Neural cell (in vitro differentiated cells): ENCODE measurements around the gene LDLRAD3.
"Not testable (repeated sequence)": the region's sequence is repeated elsewhere in the genome, so short reads cannot be mapped to it uniquely, and the experiment has no call there.

ENCODE experiments used
- CTCF ChIP-seq: fragments of 450-650 bp; IDR thresholded peaks from 2 replicates; pipeline ENCODE4 v1.5.1; 2014; ENCODE audit warnings: antibody characterized with exemption, mild to moderate bottlenecking, moderate library complexity; ENCODE audit not compliant: poor library complexity, severe bottlenecking
- EP300 ChIP-seq: fragments of 450-650 bp; conservative IDR thresholded peaks from 2 replicates; pipeline ENCODE4 v1.6.1; 2014; ENCODE audit warnings: antibody characterized with exemption, mild to moderate bottlenecking, moderate library complexity; ENCODE audit not compliant: poor library complexity, severe bottlenecking
- EZH2 ChIP-seq: fragments of 200-600, 300-800 bp; shearing (Covaris generic), sonication (generic); IDR thresholded peaks from 2 replicates; pipeline ENCODE4 v1.6.1; 2014; ENCODE audit warnings: antibody characterized with exemption, low read length, borderline replicate concordance, mild to moderate bottlenecking; ENCODE audit not compliant: insufficient read depth, poor library complexity, severe bottlenecking
- RAD21 ChIP-seq: fragments of 450-650 bp; conservative IDR thresholded peaks from 2 replicates; pipeline ENCODE4 v1.6.1; 2014; ENCODE audit warnings: antibody characterized with exemption, mild to moderate bottlenecking, moderate library complexity

GRCh38 chr11:36189735-36190134 is 245.9 kb downstream of the LDLRAD3 start:
- TF ChIP-seq RAD21, EP300, CTCF, EZH2: not testable (repeated sequence)
